Naive thymus-derived CD4-positive, alpha-beta T cell (primary cell): ENCODE measurements around the gene RAB40C. TPM values are rescaled to one million over a fixed set of nuclear protein-coding genes. Genes with fewer than 3 reads are reported as not detected.

Source experiments
- ATAC-seq: fragments of 150-1000 bp; cut with Tn5 transposase; 2 replicates; pipeline ENCODE4 v1.10.0; 2021; ENCODE audit warnings: mild to moderate bottlenecking, moderate library complexity
- CTCF ChIA-PET: fragments of 350-600 bp; sonication (Branson Sonifier 250); formaldehyde crosslinking; loops from one replicate; lab custom pipeline; 2021; ENCODE audit warnings: antibody characterized with exemption; lab: Charles Lee
- POLR2A ChIA-PET: fragments of 350-600 bp; sonication (Branson Sonifier 250); formaldehyde crosslinking; loops from one replicate; lab custom pipeline; 2021; ENCODE audit warnings: antibody characterized with exemption, inconsistent platforms; lab: Charles Lee
- DNase-seq, 9 donors: peaks; one replicate each; pipeline versions ENCODE4 v3.0.0 to v3.0.0-alpha.2; 2020 to 2022; ENCODE audit warnings: mixed read lengths in 1 of 9
- H3K27ac ChIP-seq: one replicate; pipeline ENCODE4 v1.7.0; 2013; ENCODE audit warnings: mild to moderate bottlenecking, low read depth, low read length, moderate library complexity
- H3K27me3 ChIP-seq, 2 donors: one replicate each; pipeline ENCODE4 v1.7.0; 2013; ENCODE audit warnings: low read length in 2 of 2, mild to moderate bottlenecking in 2 of 2, moderate library complexity in 2 of 2; ENCODE audit not compliant: control insufficient read depth in 2 of 2, insufficient read depth in 2 of 2
- H3K36me3 ChIP-seq, 3 experiments: 1 replicate in 2 of 3; 2 replicates in 1 of 3; pipeline ENCODE4 v1.7.0; 2013; ENCODE audit warnings: low read length in 3 of 3, mild to moderate bottlenecking in 3 of 3, moderate library complexity in 1 of 3; ENCODE audit not compliant: insufficient read depth in 3 of 3, control insufficient read depth in 2 of 3
- H3K4me1 ChIP-seq, 2 donors: one replicate each; pipeline ENCODE4 v1.7.0; 2013; ENCODE audit warnings: low read length in 2 of 2, mild to moderate bottlenecking in 2 of 2, moderate library complexity in 1 of 2; ENCODE audit not compliant: control insufficient read depth in 2 of 2, insufficient read depth in 2 of 2
- H3K4me3 ChIP-seq: 2 replicates; pipeline ENCODE4 v1.7.0; 2013; ENCODE audit warnings: mild to moderate bottlenecking, low read length
- H3K9me3 ChIP-seq, 3 experiments: 1 replicate in 2 of 3; 2 replicates in 1 of 3; pipeline ENCODE4 v1.7.0; 2013; ENCODE audit warnings: low read length in 3 of 3; ENCODE audit not compliant: control insufficient read depth in 2 of 3
- H3K27ac Mint-ChIP-seq, 9 donors: one replicate each; pipeline ENCODE4 v1.8.0; 2020 to 2022; ENCODE audit warnings: mixed read lengths in 9 of 9, mild to moderate bottlenecking in 8 of 9, moderate library complexity in 5 of 9, inconsistent platforms in 2 of 9
- H3K27me3 Mint-ChIP-seq, 5 donors: one replicate each; pipeline ENCODE4 v1.8.0; 2021 to 2022; ENCODE audit warnings: mixed read lengths in 5 of 5, mild to moderate bottlenecking in 1 of 5
- H3K36me3 Mint-ChIP-seq, 5 donors: one replicate each; pipeline ENCODE4 v1.8.0; 2020 to 2022; ENCODE audit warnings: mixed read lengths in 5 of 5, mild to moderate bottlenecking in 3 of 5, inconsistent platforms in 1 of 5
- H3K4me1 Mint-ChIP-seq, 7 donors: one replicate each; pipeline ENCODE4 v1.8.0; 2020 to 2022; ENCODE audit warnings: mixed read lengths in 7 of 7, mild to moderate bottlenecking in 3 of 7, inconsistent platforms in 1 of 7
- H3K4me3 Mint-ChIP-seq, 10 donors: one replicate each; pipeline ENCODE4 v1.8.0; 2020 to 2022; ENCODE audit warnings: mild to moderate bottlenecking in 10 of 10, mixed read lengths in 10 of 10, moderate library complexity in 6 of 10, inconsistent platforms in 2 of 10
- H3K9me3 Mint-ChIP-seq, 11 donors: one replicate each; pipeline ENCODE4 v1.8.0; 2020 to 2022; ENCODE audit warnings: mixed read lengths in 11 of 11, mild to moderate bottlenecking in 4 of 11, inconsistent platforms in 1 of 11, moderate library complexity in 1 of 11
- intact Hi-C, 2 donors: fragments of 100-400 bp; cut with micrococcal nuclease; formaldehyde crosslinking; loops; one replicate each; pipeline ENCODE4 v1.15.1; 2023
- polyA plus RNA-seq, 2 donors: library from polyadenylated mRNA; unstranded; fragments of 300-500 nt; fragmentation: Illumina TruSeq; gene quantifications; one replicate each; pipeline ENCODE4 v1.2.3, GENCODE V29; 2021
- total RNA-seq, 6 experiments: library from RNA in 5 of 6; stranded (reverse) in 5 of 6; gene quantifications; 1 replicate in 5 of 6; 2 replicates in 1 of 6; pipeline ENCODE4 v1.2.3 and lab custom pipeline; 2021 to 2026

The RAB40C gene
- total and polyA plus RNA-seq, 7 experiments from 2014 or later = 7.9 to 23.2 (median 17.5) TPM

GRCh38 chr16:586047-586644 is 3.7 kb upstream of the RAB40C start:
- Histone ChIP-seq H3K27me3 (no peaks in the 10 kb centered on the region), H3K4me3 (no peak overlapping the region), H3K4me1 (peaks cover 14 to 17% of the 10 kb centered on the region in 2 donors), H3K36me3 (peaks cover 0 to 7% (median 0%) of the 10 kb centered on the region in 3 experiments), H3K9me3 (no peaks in the 10 kb centered on the region), H3K27ac (no peak overlapping the region)
- Mint-ChIP-seq H3K36me3 (peaks cover 0 to 2% (median 0%) of the 10 kb centered on the region in 5 donors), H3K4me1 (peaks cover 8 to 23% (median 20%) of the 10 kb centered on the region in 7 donors), H3K27ac (peak overlapping the region in 3 of 9 donors; percentile 24 to 79 (median 49)), H3K4me3 (peak overlapping the region in 2 of 10 donors; percentile 13 to 38), H3K9me3 (peaks cover 0 to 1% (median 0%) of the 10 kb centered on the region in 11 donors), H3K27me3 (no peaks in the 10 kb centered on the region)
- DNase-seq (no peak), ATAC-seq (no peak)
- CTCF ChIA-PET = no interaction called here
- POLR2A ChIA-PET = interaction anchor here (1.4 kb wide), 1 partner anchor 9 kb away, joined by 4 read pairs; no protein-coding TSS in a partner anchor
- intact Hi-C loops = loop anchor here in 1 of 2 donors (5.0 to 10.0 kb wide), 2 partner anchors 204 to 1199 kb away; partner anchors contain the start of genes NUBP2, PGAP6 and SPSB3

DNA sequence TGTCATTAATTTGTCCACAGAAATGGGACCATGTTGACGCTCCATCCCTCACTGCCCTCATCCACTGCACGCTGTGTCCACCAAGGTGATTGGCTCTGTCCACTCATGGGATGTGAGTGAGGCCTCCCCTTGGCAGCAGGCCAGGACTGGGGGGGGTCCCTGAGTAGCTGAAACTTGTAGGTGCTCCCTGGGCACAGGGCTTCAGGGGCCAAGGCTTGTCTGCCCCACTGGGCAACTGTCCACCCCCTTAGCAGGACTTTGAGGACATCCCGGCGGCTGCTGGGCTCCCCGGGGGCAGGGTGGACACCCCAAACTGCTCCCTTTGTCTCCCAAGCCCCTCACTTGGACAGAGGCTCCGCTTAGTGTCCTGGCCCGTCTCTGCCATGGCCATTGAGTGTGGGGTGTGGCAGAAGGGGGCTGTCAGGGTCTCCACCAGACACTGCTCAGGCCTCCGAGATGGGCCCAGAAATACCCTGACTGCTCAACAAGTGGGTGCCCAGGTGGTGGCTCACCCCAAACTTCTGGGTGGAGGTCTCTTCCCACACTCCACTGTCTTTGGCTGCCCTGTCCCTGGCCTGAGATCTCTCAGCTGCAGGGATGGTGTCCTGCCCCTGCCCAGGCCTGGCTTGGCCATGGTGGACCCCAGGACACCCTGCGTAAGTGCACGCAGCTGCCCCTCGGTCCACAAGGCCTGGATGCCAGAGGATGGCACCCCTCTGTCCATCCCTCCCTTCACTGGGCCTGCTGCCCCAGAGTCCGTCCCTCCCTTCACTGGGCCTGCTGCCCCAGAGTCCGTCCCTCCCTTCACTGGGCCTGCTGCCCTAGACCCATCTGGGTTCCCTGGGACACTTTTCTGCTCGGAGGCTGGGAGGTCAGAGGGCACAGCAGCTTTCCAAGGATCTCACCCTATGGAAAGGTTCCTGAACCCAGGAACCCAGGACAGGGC is 2.9 kb upstream of the RAB40C start:
- Mint-ChIP-seq H3K27ac (peak overlapping the region; percentile 59 to 98 (median 83)), H3K4me1 (peaks cover 10 to 28% (median 24%) of the 10 kb centered on the region in 7 donors), H3K4me3 (peak overlapping the region in 9 of 10 donors; percentile 57 to 91 (median 80)), H3K9me3 (peaks cover 0 to 1% (median 0%) of the 10 kb centered on the region in 11 donors), H3K36me3 (peaks cover 0 to 2% (median 0%) of the 10 kb centered on the region in 5 donors), H3K27me3 (no peaks in the 10 kb centered on the region)
- Histone ChIP-seq H3K9me3 (no peaks in the 10 kb centered on the region), H3K27ac (no peak overlapping the region), H3K4me3 (no peak overlapping the region), H3K4me1 (peaks cover 15 to 17% of the 10 kb centered on the region in 2 donors), H3K36me3 (peaks cover 0 to 7% (median 0%) of the 10 kb centered on the region in 3 experiments), H3K27me3 (no peaks in the 10 kb centered on the region)
- intact Hi-C loops = loop anchor here in 1 of 2 donors (5.0 to 10.0 kb wide), 2 partner anchors 205 to 1198 kb away; partner anchors contain the start of genes NUBP2, PGAP6 and SPSB3
- ChIA-PET POLR2A (interaction anchor here (0.6 to 2.3 kb wide), 5 partner anchors 10 to 1007 kb away, joined by 3 to 19 read pairs (median 3); partner anchors contain the start of genes METTL26 and NHLRC4), CTCF (no interaction called here)
- no peak for ATAC-seq
- DNase-seq = no peak

- H3K27me3 Mint-ChIP-seq = no peaks in the 10 kb centered on the region
- CTCF ChIA-PET = no interaction called here
- POLR2A ChIA-PET = interaction anchor here (0.8 to 2.3 kb wide), 4 partner anchors 12 to 47 kb away, joined by 3 to 19 read pairs (median 4); partner anchors contain the start of genes METTL26 and NHLRC4
- H3K4me1 ChIP-seq = peaks cover 15 to 17% of the 10 kb centered on the region in 2 donors
- peaks cover 20 to 41% (median 37%) of the 10 kb centered on the region in 7 donors for H3K4me1 Mint-ChIP-seq
- no peaks in the 10 kb centered on the region for H3K9me3 ChIP-seq
- peak overlapping the region; percentile 86 to 98 (median 98) for H3K4me3 Mint-ChIP-seq
- H3K27ac ChIP-seq = peak overlapping the region; percentile 93
- H3K4me3 ChIP-seq = peak overlapping the region; percentile 93
- DNase-seq (peak in 6 of 9 donors; percentile 64 to 78 (median 76)), ATAC-seq (peak; percentile 22)
- peaks cover 0 to 7% (median 0%) of the 10 kb centered on the region in 3 experiments for H3K36me3 ChIP-seq
- peak overlapping the region; percentile 95 to 99 (median 98) for H3K27ac Mint-ChIP-seq
- peaks cover 0 to 2% (median 0%) of the 10 kb centered on the region in 5 donors for H3K36me3 Mint-ChIP-seq
- intact Hi-C loops = loop anchor here in 1 of 2 donors (5.0 to 10.0 kb wide), 2 partner anchors 206 to 1196 kb away; partner anchors contain the start of genes NUBP2, PGAP6 and SPSB3
- H3K27me3 ChIP-seq = no peaks in the 10 kb centered on the region
- H3K9me3 Mint-ChIP-seq = peaks cover 0 to 1% (median 0%) of the 10 kb centered on the region in 11 donors
These were observed 1.3 kb upstream of the RAB40C start for GRCh38 chr16:588639-588888.

- intact Hi-C loops = loop anchor here (1.0 to 10.0 kb wide), 10 partner anchors 10 to 1196 kb away; partner anchors contain the start of genes CAPN15 (in 2 of the 2), JMJD8 (in 2 of the 2), METTL26 (in 2 of the 2) and STUB1 (in 2 of the 2)
- peak overlapping the region; percentile 86 to 100 (median 98) for H3K4me3 Mint-ChIP-seq
These were observed 793 bp upstream of the RAB40C start for GRCh38 chr16:588889-589657.

GRCh38 chr16:590188-590814 is 435 bp downstream of the RAB40C start:
- peak in 1 of 9 donors; percentile 43 for DNase-seq
- Histone ChIP-seq H3K27ac (peak overlapping the region; percentile 75), H3K4me3 (peak overlapping the region; percentile 61), H3K9me3 (no peaks in the 10 kb centered on the region), H3K27me3 (no peaks in the 10 kb centered on the region), H3K36me3 (peaks cover 0 to 12% (median 0%) of the 10 kb centered on the region in 3 experiments), H3K4me1 (peaks cover 15 to 17% of the 10 kb centered on the region in 2 donors)
- Mint-ChIP-seq H3K27me3 (no peaks in the 10 kb centered on the region), H3K36me3 (peaks cover 0 to 4% (median 0%) of the 10 kb centered on the region in 5 donors), H3K4me3 (peak overlapping the region; percentile 83 to 98 (median 88)), H3K27ac (peak overlapping the region; percentile 66 to 98 (median 84)), H3K4me1 (peaks cover 25 to 50% (median 45%) of the 10 kb centered on the region in 7 donors), H3K9me3 (peaks cover 0 to 1% (median 0%) of the 10 kb centered on the region in 11 donors)
- ChIA-PET CTCF (no interaction called here), POLR2A (interaction anchor here (0.5 to 1.2 kb wide), 3 partner anchors 16 to 94 kb away, joined by 3 read pairs; partner anchors contain the start of genes JMJD8 and METTL26)
- ATAC-seq = no peak
- intact Hi-C loops = loop anchor here in 1 of 2 donors (1.0 kb wide), 1 partner anchor 21 kb away; no protein-coding TSS in a partner anchor

More at GRCh38 chr16:588889-589657, 793 bp upstream of the RAB40C start:
- H3K4me3 ChIP-seq = peak overlapping the region; percentile 93
- no peaks in the 10 kb centered on the region for H3K27me3 Mint-ChIP-seq
- peaks cover 25 to 44% (median 39%) of the 10 kb centered on the region in 7 donors for H3K4me1 Mint-ChIP-seq
- peak overlapping the region; percentile 93 for H3K27ac ChIP-seq
- H3K27me3 ChIP-seq = no peaks in the 10 kb centered on the region
- ChIA-PET POLR2A (interaction anchor here (0.8 to 2.3 kb wide), 4 partner anchors 13 to 47 kb away, joined by 3 to 19 read pairs (median 4); partner anchors contain the start of genes METTL26 and NHLRC4), CTCF (no interaction called here)
- peaks cover 0 to 4% (median 0%) of the 10 kb centered on the region in 5 donors for H3K36me3 Mint-ChIP-seq
- H3K4me1 ChIP-seq = peaks cover 15 to 17% of the 10 kb centered on the region in 2 donors
- DNase-seq (peak; percentile 98 to 100 (median 99)), ATAC-seq (peak; percentile 82)
- peak overlapping the region; percentile 95 to 100 (median 99) for H3K27ac Mint-ChIP-seq
- H3K36me3 ChIP-seq = peaks cover 0 to 9% (median 0%) of the 10 kb centered on the region in 3 experiments
- peaks cover 0 to 1% (median 0%) of the 10 kb centered on the region in 11 donors for H3K9me3 Mint-ChIP-seq
- H3K9me3 ChIP-seq = no peaks in the 10 kb centered on the region
